GM12874 (cell line): ENCODE results near the gene CD2BP2.

Experiments
- CTCF ChIP-seq: IDR thresholded peaks from 2 replicates; pipeline ENCODE4 v1.5.1; 2011; ENCODE audit warnings: low read depth, mild to moderate bottlenecking, control low read depth, low read length, moderate library complexity; ENCODE audit not compliant: insufficient read depth

CD2BP2 gene

GRCh38 chr16:30359871-30360170, 4.7 kb upstream of the CD2BP2 start:
- no peak for TF ChIP-seq CTCF

DNA sequence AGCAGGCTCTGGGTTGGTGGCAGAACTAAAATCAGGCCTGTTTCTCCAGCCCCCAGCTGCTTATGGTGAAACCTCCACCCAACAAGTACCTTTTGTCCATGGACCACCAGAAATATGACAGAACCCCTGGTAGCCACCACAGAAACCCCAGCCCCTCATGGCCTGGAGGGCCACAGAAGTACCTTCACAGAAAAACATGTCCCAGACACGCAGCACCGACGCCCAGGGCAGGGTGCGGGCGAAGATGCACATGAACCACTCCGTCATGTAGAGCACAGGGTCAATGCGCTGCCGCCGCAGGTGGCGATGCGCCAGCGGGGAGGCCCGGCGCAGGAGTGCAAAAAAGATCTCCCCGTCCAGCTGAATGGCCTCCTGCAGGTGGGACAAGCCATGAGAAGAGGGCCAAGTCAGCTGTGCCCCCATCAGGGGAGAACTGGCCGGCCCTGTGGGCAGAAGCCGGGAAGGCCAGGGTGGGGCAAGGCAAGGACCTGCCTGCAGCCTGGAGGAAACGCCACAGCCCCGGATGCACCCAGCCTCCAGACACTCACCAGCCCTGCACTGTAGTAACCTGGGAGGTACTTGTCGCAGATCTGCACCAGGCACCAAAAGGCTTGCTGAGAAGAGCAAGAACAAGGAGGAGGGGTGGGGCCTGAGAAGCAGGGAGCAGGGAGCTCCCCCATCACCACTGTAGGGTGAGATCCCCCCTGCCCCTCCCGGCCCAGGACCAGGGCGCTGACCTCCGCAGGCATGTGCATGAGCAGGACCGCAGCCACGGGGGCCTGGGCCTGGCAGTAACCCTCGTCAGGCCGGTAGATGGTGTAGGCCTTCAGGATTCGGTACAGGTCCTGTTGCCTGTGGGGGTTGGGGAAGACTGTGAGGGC, 4.1 kb upstream of the CD2BP2 start:
- no peak for TF ChIP-seq CTCF

GRCh38 chr16:30358577-30358936, 3.4 kb upstream of the CD2BP2 start:
- TF ChIP-seq CTCF = no peak

GRCh38 chr16:30357715-30358576, 2.8 kb upstream of the CD2BP2 start:
- no peak for TF ChIP-seq CTCF

- TF ChIP-seq CTCF = no peak
These were observed 2.1 kb upstream of the CD2BP2 start for GRCh38 chr16:30357085-30357714.

- TF ChIP-seq CTCF = no peak
These were observed 1.4 kb upstream of the CD2BP2 start for GRCh38 chr16:30356401-30357084.

DNA sequence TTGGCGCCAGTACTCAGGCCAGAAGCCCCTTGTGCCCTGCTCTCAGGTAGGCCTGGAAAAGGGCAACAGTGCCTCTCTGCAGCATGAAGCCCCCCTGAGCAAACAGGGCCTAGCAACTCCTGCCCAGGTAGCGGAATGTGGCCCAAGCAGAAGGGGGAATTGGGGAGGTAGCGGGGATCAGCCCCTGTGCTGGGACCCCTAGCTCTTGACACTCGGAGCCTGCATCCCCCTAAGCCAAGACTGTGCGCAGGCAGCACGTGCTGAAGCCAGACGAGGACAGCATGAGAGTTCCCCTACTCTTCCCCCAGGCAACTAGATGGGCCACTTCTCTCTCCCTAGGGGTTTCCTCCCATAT, 823 bp upstream of the CD2BP2 start:
- no peak for TF ChIP-seq CTCF
